HG03064 (cell line): ENCODE results near the gene UNC13B.
"Not testable (repeated sequence)": the region's sequence is repeated elsewhere in the genome, so short reads cannot be mapped to it uniquely, and the experiment has no call there.

Source experiments
- ATAC-seq: cut with Tn5 transposase; IDR thresholded peaks from one replicate; pipeline ENCODE4 v1.9.1; 2021; ENCODE audit warnings: low read depth; ENCODE audit not compliant: unreplicated experiment

The UNC13B gene

GRCh38 chr9:35364817-35365585 is 203.2 kb downstream of the UNC13B start:
- no peak for ATAC-seq

- no peak for ATAC-seq
These were observed 204.8 kb downstream of the UNC13B start for GRCh38 chr9:35366627-35367026.

GRCh38 chr9:35367451-35367850 is 205.6 kb downstream of the UNC13B start:
- ATAC-seq, result no peak

GRCh38 chr9:35370241-35370640 is 208.4 kb downstream of the UNC13B start:
- ATAC-seq, result no peak

GRCh38 chr9:35374436-35374835 is 212.6 kb downstream of the UNC13B start:
- no peak for ATAC-seq

GRCh38 chr9:35374910-35375309 is 213.1 kb downstream of the UNC13B start:
- no peak for ATAC-seq

- no peak for ATAC-seq
These were observed 218.2 kb downstream of the UNC13B start for GRCh38 chr9:35380039-35380438.

- no peak for ATAC-seq
These were observed 218.8 kb downstream of the UNC13B start for GRCh38 chr9:35380619-35381018.

- ATAC-seq, result no peak
These were observed 223.2 kb downstream of the UNC13B start for GRCh38 chr9:35385042-35385441.

- ATAC-seq, result no peak
These were observed 233.4 kb downstream of the UNC13B start for GRCh38 chr9:35395076-35395705.

GRCh38 chr9:35395706-35396101 is 233.9 kb downstream of the UNC13B start:
- no peak for ATAC-seq

- no peak for ATAC-seq
These were observed 234.9 kb downstream of the UNC13B start for GRCh38 chr9:35396560-35397215.

- no peak for ATAC-seq
These were observed 235.4 kb downstream of the UNC13B start for GRCh38 chr9:35397216-35397698.

GRCh38 chr9:35397923-35398322 is 236.1 kb downstream of the UNC13B start:
- ATAC-seq, result no peak

- ATAC-seq, result no peak
These were observed 237.0 kb downstream of the UNC13B start for GRCh38 chr9:35398651-35399335.

GRCh38 chr9:35404865-35405264 is 243.1 kb downstream of the UNC13B start:
- no peak for ATAC-seq

- no peak for ATAC-seq
These were observed 244.6 kb downstream of the UNC13B start for GRCh38 chr9:35406183-35406959.

GRCh38 chr9:35407846-35408245 is 246.0 kb downstream of the UNC13B start:
- no peak for ATAC-seq

- ATAC-seq, result not testable (repeated sequence)
These were observed 247.6 kb downstream of the UNC13B start for GRCh38 chr9:35409434-35409833.

- ATAC-seq, result no peak
These were observed 253.1 kb downstream of the UNC13B start for GRCh38 chr9:35414889-35415288.
